Daoy (cell line): ENCODE data around the gene STAM2. TPM values are rescaled to one million over a fixed set of nuclear protein-coding genes. Genes with fewer than 3 reads are reported as not detected.
"Not testable (repeated sequence)": the region's sequence is repeated elsewhere in the genome, so short reads cannot be mapped to it uniquely, and the experiment has no call there.

Experiments
- DNase-seq: peaks from one replicate; pipeline ENCODE4 v3.0.0-alpha.2; 2015; ENCODE audit warnings: low read depth
- total RNA-seq: library from RNA; depleted of rRNA; stranded (reverse); fragments of >200 nt; shearing (Covaris generic); gene quantifications from 2 replicates; pipeline ENCODE4 v1.2.3, GENCODE V29; 2014

Gene STAM2
- total RNA-seq, 1 experiment from 2014 or later = 27.7 TPM

GRCh38 chr2:152106464-152106863 is 69.1 kb downstream of the STAM2 start:
- no peak for DNase-seq

DNA sequence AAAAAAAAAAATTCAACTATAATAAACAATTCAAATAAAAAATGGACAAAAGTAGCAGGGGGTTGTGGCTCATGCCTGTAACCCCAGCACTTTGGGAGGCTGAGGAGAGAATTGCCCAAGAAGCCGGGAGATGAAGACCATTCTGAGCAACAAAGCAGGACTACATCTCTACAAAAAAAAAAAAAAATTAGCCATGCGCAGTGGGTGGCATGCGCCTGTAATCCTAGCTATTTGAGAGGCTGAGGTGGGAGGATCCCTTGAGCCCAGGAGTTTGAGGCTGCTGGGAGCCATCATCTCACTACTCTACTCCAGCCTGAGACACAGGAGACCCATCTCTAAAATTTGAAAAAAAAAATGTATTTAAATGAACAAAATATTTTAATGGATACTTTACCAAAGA is 72.3 kb downstream of the STAM2 start:
- no peak for DNase-seq

DNA sequence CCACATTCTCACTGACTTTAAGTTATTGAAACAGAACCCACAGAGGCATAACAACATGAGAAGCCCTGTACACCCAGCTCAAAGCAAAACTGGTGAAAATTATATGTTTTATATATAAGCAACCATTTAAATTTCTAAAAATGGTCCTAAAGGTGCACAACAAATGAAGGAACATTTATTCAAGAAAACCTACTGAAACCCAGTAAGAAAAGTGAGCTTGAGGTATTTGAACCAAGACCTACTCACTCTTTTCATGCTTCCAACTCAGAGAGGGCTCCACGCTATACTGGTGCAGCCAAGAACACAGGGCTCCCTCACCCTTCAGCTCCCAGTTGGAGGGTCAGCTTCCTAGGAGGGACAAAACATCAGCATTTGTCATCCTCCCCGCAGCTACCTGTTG is 74.6 kb downstream of the STAM2 start:
- no peak for DNase-seq

- DNase-seq = peak; percentile 20
These were observed 76.1 kb downstream of the STAM2 start for GRCh38 chr2:152099367-152100050.

DNA sequence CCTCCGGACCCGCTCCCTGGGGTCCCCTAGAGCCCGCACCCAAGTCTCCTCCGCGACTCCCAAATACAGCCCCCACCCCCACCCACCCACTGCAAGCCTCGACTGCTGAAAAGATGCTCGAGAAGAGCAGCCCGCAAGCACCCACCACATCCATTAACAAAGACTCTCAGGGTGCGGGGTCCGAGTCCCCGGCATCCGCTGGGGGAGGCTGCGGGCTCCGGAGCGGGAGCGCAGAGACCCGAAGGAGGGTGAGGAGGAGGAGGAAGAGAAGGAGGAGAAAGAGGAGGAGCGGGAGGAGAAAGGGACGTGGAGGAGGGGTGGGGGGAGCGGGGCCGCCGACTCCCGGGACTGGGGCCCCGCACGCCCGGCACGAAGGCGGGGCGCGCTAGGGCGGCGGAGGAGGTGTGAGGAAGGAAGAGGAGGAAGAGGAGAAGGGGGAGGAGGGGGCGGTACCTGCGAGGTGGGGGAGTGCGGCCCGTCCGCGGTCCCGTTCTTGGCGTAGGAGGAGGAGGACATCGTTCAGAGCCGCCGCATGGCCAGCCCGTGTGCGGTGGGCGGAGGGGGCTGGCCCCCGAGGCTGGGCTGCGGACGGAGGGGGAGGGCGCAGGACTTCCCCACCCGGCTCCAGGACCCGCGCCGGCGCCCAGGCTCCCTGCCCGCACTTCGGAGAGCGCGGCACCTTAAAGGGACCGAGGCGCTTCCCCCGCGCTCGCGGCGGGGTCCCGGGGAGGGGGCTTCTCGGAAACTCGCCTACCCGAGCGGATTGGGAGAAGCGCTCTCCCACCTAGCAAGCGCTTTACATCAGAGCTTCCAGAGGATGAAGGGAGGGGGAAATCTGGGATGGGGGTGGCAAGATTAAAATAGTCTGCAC is 76.8 kb downstream of the STAM2 start, which contains the start of gene CACNB4:
Gene CACNB4, minus strand, starts transcription at position 549 of the 871 bp plus-strand sequence.
- DNase-seq = peak; percentile 12

GRCh38 chr2:152097801-152098495 is 77.6 kb downstream of the STAM2 start:
- DNase-seq = peak; percentile 21

DNA sequence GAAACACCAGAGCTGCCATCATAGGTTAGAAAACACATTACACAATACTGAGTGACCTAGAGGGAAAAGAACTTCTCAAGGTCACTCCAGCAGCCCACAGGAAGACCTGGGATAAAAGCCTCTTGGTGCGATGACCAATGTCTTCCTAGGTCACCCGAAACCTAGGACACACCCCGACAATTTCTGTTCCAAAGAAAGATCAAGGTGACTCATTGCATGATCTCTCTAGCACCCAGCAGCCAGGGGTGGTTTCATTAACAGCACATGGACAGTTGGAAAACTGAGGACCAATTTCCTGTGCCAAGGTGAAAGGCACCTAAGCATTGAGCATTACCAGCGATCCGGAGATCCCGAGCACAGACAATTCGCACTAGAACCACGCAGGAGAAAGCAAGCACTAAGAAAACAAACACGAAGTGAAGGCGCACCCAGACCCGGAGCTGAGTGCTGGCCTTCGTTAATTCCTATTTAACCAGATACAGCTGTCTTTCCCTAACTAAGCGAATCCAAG is 78.2 kb downstream of the STAM2 start:
- DNase-seq = peak; percentile 28

- no peak for DNase-seq
These were observed 80.4 kb downstream of the STAM2 start for GRCh38 chr2:152095146-152095545.

DNA sequence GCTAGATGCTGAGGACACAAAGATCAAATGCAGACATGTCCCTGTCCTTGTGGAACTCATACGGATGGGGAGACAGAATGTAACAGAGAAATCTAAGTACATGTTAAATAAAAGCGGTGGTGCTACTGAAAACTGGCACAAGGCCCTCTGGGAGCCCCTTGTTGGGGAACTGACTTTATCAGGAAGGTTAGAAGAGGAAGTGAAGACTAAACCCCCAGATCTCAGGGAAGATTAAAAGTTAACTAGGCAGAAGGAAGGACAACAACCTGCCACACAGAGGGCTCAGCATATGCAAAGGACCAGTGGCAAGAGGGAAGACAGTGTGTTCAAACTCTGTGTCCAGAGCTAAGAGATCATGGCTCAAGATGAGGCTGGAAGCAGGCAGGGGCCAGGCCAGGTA is 81.5 kb downstream of the STAM2 start:
- no peak for DNase-seq

- DNase-seq = no peak
These were observed 82.1 kb downstream of the STAM2 start for GRCh38 chr2:152093464-152093863.

GRCh38 chr2:152092095-152092494 is 83.5 kb downstream of the STAM2 start:
- no peak for DNase-seq

GRCh38 chr2:152090726-152091125 is 84.8 kb downstream of the STAM2 start:
- DNase-seq = not testable (repeated sequence)

GRCh38 chr2:152089238-152089637 is 86.3 kb downstream of the STAM2 start:
- no peak for DNase-seq

DNA sequence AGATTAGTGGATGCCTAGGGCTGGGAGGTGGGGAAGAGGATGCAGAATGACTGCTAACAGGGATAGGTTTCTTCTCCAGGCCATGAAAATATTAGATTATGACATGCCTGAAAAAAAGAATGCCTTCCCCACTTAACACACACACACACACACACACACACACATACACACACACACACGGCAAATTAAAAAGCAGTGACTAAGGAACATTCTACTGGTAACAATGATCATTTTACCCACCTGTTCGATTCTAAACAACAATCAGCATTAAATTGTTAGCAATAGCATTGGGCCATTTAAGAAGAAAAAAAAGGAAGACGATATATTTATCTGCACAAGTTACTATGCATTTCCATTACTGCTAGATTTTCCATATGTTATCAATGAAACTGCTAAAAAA is 87.6 kb downstream of the STAM2 start:
- DNase-seq = no peak

- no peak for DNase-seq
These were observed 89.3 kb downstream of the STAM2 start for GRCh38 chr2:152086231-152086630.

DNA sequence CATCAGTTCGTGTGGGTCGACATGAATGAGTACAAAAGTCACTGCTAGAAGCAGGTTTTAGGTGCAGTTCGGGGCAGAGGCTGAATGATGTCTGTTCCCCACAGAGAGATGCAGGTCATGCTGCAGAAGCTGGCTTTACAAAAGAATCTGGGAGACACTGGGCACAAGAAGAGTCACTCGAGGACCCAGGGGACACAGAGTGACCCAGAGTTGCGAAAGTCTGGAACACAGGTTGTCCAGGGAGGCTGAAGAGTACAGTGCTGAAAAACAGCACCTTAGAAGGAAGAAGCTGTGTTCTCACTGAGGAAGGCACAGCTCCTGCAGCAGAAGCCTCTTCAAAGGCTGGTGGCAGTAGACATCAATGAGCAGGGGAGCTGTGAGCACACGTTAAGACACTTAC is 91.5 kb downstream of the STAM2 start:
- no peak for DNase-seq

DNA sequence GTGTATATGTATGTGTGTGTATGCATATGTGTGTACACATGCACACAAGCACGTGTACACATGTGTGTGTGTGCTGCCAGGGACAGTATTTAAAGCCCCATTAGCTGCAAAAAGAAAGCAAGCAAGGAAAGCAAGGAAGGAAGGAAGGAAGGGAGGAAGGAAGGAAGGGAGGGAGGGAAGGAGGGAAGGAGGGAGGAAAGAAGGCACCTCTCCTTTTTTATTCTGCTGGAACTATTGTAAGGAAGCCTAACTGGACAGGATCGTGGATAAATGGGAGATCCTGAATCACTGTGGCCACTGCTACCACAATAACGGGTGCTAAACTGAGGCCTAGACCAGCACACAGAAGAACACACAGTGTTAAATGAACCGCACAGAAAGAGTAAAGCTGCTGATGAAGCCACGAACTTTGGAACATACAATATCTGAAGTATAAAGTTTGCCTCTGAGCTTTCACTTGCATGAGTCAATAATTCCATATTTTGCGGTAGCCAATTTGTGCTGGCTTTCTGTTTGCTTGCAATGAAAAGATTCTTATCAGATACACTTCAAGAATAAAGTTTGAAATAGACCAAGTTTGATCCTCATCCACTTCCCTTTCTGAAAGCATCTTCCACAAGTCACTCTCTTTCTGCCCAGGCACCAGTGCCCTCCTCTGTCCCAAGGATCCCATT is 92.2 kb downstream of the STAM2 start:
- no peak for DNase-seq

DNA sequence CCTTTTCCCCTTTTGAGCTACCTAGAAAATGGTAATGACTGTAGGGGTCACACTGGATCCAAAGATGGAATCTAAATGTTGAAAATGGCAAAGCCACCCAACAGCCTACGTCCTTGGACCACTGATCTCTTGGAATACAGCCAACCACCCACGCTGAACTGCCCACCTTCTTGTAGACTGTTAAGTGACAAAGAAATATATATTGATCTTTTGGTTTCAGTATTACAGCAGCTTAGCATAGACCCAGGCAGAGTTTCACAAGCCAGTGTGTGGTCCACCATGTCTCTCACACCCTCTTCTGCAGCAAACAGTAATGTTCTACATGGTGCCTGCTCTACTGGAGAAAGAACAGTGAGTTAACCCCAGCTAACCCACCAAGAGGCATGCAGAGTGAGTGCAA is 96.9 kb downstream of the STAM2 start:
- DNase-seq = no peak

GRCh38 chr2:152078023-152078422 is 97.5 kb downstream of the STAM2 start:
- DNase-seq = no peak

DNA sequence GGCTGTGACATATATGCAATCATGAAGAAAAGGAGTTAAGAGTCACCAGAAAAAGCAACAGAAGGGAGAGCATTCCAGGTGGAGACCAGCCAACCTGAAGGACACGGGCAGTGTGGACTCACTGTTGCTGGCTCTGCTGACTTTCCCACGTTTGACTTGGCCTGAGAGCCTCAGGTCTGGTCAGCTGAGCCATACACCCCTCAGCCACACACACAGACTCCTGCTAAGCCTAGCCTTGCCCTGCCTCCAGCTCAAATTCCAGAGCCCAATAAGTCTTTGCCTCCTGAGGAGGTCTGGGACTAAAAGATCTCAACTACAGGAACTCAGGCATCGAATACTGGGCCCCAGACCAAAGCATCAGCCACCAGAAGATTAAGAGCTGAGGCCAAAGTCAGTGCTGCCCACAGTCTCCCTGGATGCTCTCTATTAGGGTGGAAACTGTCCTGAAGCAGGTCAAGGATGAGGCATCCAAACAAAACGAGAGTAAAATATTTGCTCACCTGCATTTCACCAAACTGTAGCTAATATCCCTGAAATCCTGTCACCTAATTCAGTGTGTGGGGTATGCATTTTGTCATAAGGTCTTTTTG is 100.0 kb downstream of the STAM2 start:
- DNase-seq = no peak

- DNase-seq = no peak
These were observed 103.6 kb downstream of the STAM2 start for GRCh38 chr2:152072011-152072410.
